AG04450 (cell line): Measurements from ENCODE around the gene TIMD4. TPM values are rescaled to one million over a fixed set of nuclear protein-coding genes. Genes with fewer than 3 reads are reported as not detected.

ENCODE experiments used
- CTCF ChIA-PET: fragments of 300-600, 350-600 bp; formaldehyde crosslinking; extraction: SDS; loops from one replicate; lab custom pipeline; 2022; ENCODE audit warnings: antibody characterized with exemption, inconsistent platforms; lab: Charles Lee
- POLR2A ChIA-PET: fragments of 350-600 bp; formaldehyde crosslinking; extraction: SDS; loops from one replicate; lab custom pipeline; 2021; ENCODE audit warnings: antibody characterized with exemption, inconsistent platforms; lab: Yijun Ruan, JAX
- DNase-seq: peaks from one replicate; pipeline ENCODE4 v3.0.0-alpha.2; 2011; ENCODE audit warnings: low read depth, low spot score
- H3K27ac ChIP-seq: one replicate; pipeline ENCODE4 v1.5.1; 2012; ENCODE audit warnings: low read depth, low read length, control low read depth
- H3K27me3 ChIP-seq: one replicate; pipeline ENCODE4 v1.6.0; 2012; ENCODE audit warnings: low read length; ENCODE audit not compliant: control insufficient read depth, insufficient read depth
- H3K4me3 ChIP-seq: 2 replicates; pipeline ENCODE4 v1.5.1; 2011; ENCODE audit warnings: mild to moderate bottlenecking, low read depth, low read length, control low read depth
- H3K9me3 ChIP-seq: 2 replicates; pipeline ENCODE4 v1.5.1; 2012; ENCODE audit warnings: low read length; ENCODE audit not compliant: control insufficient read depth, insufficient read depth
- CTCF ChIP-seq: IDR thresholded peaks from 2 replicates; pipeline ENCODE4 v1.5.1; 2011; ENCODE audit warnings: low read depth, low read length, control low read depth, inconsistent platforms
- polyA minus RNA-seq: library from RNA; depleted of rRNA, polyadenylated mRNA; stranded (reverse); fragments of >200 nt; gene quantifications from 2 replicates; pipeline ENCODE4 v1.2.3, GENCODE V29; 2011; rRNA and poly(A)+ RNA removed
- polyA plus RNA-seq: library from polyadenylated mRNA; depleted of rRNA; stranded (reverse); fragments of >200 nt; gene quantifications from 2 replicates; pipeline ENCODE4 v1.2.3, GENCODE V29; 2011; rRNA removed

TIMD4 gene
- polyA plus RNA-seq (not detected in 2 replicates), polyA minus RNA-seq (not detected in 2 replicates)

DNA sequence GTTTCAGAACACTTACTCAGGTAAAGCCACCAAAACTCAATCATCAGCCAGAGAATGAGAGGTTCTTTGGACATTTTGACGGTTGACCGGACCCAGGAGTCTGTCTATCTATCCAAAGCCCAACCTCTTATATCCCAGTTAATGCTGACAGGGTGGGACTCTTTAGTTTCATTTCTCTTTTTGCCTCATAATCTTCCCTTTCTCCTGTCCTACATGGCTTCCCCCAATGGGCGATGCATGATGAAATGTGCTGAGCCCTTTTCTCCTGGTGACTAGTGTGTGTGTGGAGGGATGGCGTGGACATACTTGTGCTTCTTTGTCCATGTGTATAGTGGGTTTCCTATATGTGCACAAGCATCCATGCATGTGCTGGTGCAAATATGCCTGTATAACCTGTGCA lies at the start of gene TIMD4:
TIMD4 (minus strand) TSS at position 102 of the 400 bp plus-strand sequence; CDS start at position 74, 28 bp downstream.
- Histone ChIP-seq H3K27ac (no peak within 1 kb of the TSS), H3K4me3 (no peak within 1 kb of the TSS), H3K9me3 (peaks cover 15% of the 10 kb centered on the region), H3K27me3 (no peaks in the 10 kb centered on the region)
- DNase-seq: no peak
- ChIA-PET CTCF (no interaction called here), POLR2A (no interaction called here)
- no peak for TF ChIP-seq CTCF

- Histone ChIP-seq H3K27ac (no peak overlapping the region), H3K27me3 (no peaks in the 10 kb centered on the region), H3K4me3 (no peak overlapping the region), H3K9me3 (peaks cover 5% of the 10 kb centered on the region)
- ChIA-PET CTCF (no interaction called here), POLR2A (no interaction called here)
- no peak for DNase-seq
- TF ChIP-seq CTCF: no peak
Observed at GRCh38 chr5:157006262-157006661, 43.2 kb upstream of the TIMD4 start.

GRCh38 chr5:157004893-157005551 lies 42.0 kb upstream of the TIMD4 start:
- Histone ChIP-seq H3K27me3 (no peaks in the 10 kb centered on the region), H3K27ac (no peak overlapping the region), H3K4me3 (no peak overlapping the region), H3K9me3 (peaks cover 5% of the 10 kb centered on the region)
- ChIA-PET CTCF (no interaction called here), POLR2A (no interaction called here)
- no peak for DNase-seq
- TF ChIP-seq CTCF: no peak

- ChIA-PET POLR2A (no interaction called here), CTCF (no interaction called here)
- no peak for DNase-seq
- Histone ChIP-seq H3K4me3 (no peak overlapping the region), H3K27ac (no peak overlapping the region), H3K9me3 (peaks cover 11% of the 10 kb centered on the region), H3K27me3 (no peaks in the 10 kb centered on the region)
- TF ChIP-seq CTCF: no peak
Observed at GRCh38 chr5:156991714-156992113, 28.7 kb upstream of the TIMD4 start.

- CTCF ChIA-PET: no interaction called here
Observed at GRCh38 chr5:156984064-156984463, 21.0 kb upstream of the TIMD4 start.

More at GRCh38 chr5:156984064-156984463, 21.0 kb upstream of the TIMD4 start:
- no peaks in the 10 kb centered on the region for H3K27me3 ChIP-seq
- POLR2A ChIA-PET: interaction anchor here (0.6 kb wide), 1 partner anchor 18 kb away, joined by 8 read pairs; no protein-coding TSS in a partner anchor
- H3K9me3 ChIP-seq: peaks cover 14% of the 10 kb centered on the region
- no peak for TF ChIP-seq CTCF
- H3K27ac ChIP-seq: no peak overlapping the region
- no peak overlapping the region for H3K4me3 ChIP-seq
- DNase-seq: no peak
